Fibroblast of skin of abdomen (primary cell): ENCODE data around the gene ERG28.
"Not testable (repeated sequence)": the region's sequence is repeated elsewhere in the genome, so short reads cannot be mapped to it uniquely, and the experiment has no call there.

ENCODE experiments used
- DNase-seq: peaks from one replicate; pipeline ENCODE4 v3.0.0-alpha.2; 2013

ERG28 gene

GRCh38 chr14:75625034-75625433, 35.6 kb downstream of the ERG28 start:
- no peak for DNase-seq

GRCh38 chr14:75619548-75619947, 41.1 kb downstream of the ERG28 start:
- DNase-seq: no peak

DNA sequence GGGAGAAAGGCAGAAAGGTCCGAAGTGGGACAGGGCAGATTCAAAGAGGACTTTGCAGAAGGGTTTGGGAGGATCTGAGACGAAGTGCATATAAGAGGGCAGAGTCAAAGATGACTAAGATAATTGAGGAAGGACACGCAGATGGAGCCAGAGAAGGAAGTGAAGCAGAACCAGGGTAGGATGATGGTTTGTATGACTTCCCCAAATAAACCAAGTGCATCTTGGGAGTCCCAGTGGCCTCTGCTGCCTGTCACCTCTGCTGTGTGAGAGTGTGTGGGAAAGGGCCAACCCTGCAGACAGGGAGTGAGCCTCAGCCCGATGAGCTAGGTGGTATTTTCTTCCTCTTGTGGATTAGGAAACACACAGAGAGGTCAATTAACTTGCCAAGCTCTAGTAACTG, 45.5 kb downstream of the ERG28 start:
- DNase-seq: no peak

DNA sequence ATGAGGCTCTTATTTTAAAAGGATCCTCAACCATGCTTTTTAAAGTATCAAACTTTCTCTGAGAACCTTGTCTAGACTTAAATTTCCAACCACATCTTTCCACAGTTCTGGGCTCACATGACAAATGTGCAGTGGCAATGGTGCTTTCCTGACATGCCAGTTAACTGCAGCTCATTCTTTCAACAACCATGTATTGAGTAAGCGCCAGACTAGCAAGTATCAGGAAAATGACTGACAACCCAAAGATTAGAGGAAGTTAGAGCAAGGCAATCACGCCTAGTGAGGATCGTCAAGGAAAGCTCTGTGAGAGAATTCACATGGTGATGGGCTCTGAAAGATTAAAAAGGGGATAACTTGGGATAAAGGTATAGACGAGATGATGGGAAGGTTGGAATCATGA, 46.5 kb downstream of the ERG28 start:
- DNase-seq: no peak

DNA sequence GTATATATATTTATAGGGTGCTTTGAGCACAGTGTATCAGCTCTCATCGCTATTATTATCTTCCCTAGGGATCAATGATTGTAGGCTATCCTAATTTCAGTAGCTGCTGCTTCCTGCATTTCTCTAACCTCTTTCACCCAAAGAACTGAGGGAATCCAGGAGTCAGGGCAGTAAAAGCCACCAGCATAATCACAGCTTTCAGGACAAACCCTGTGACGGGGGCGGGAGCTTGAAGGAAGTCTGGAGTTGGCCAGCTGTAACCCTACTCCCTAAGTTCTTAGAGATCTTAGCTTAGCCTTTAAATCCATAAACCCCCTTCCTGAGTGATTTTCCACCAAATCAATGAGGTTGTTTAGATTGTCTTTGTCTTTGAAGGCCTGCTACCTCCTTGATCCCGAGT, 48.5 kb downstream of the ERG28 start:
- DNase-seq: no peak

DNA sequence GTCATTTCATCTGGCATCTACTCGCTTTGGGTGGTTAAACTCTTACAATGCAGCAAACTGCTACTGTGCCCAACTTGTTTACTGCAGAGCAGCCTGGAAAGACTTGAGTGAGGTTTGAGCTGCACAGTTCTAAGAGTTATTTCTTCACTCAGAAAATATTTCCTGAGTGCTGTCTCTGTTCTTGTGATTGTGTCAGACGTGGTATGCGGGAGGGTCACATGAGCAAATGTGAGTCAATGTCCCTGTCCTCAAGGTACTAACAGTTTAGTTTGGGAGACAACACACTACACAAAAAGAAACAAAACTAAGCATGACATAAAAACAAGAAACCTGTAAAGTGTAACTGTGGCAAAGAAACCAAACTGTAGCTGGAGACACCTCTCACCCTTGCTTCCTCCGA, 49.8 kb downstream of the ERG28 start:
- no peak for DNase-seq

DNA sequence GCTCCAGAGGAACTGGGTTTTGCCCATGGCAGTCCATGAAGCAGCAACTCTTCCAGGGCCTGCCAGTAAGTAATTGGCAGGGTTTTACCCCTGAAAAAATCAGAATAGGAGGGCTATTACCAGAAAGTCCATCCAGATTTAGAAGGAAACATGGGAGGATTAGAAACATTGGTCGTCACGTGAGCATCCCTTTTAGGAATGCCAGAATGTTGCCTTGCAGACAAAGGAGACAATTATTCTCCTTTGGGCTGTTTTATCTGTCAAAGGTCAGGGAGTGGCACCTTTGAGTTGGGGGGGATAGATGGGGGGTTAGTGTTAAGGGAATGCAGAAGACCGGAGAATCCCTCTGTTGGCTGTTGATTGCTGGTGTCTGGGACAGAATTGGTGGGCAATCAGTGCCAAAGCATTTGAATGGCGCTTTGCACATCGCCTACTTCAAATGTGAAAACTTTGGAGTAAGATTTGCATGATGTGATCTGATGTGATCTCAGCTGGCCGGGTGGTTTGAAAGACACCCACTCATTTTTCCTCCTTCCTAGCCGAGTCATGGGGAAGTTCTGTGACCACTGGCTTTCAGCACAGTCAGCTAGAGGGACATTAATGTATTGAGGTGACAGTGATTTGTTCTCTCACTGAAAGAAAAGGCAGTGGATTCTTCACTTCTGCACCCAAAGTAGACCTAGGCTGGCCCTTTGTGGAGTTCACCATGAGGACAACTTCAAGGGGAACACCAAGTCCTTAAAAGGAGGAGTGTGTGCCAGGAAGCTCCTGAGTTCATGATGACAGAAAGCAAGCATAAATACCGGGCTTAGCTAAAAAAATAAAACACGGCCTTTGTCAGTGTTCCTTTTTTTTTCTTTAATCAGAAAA, 50.8 kb downstream of the ERG28 start:
- no peak for DNase-seq

DNA sequence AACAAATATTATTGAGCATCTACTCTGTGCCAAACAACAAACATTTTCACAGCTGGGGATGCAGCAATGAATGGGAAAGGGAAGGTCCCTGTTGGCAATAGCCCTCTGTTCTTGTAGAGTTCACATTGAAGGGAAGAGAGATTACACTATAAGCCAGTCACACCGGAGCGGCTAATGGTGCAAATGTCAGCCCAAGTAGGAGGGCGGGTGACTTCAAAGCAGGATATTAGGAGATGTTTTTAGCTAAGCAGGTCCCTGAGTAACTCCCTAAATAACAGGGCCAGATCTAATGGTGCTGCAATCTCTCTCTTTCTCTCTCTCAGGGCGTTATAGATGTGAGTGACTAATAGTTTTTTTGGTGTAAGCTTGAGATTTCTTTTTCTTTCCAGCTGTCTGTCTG, 51.6 kb downstream of the ERG28 start:
- DNase-seq: no peak

- DNase-seq: no peak
These were observed 52.6 kb downstream of the ERG28 start for GRCh38 chr14:75607842-75608640.

DNA sequence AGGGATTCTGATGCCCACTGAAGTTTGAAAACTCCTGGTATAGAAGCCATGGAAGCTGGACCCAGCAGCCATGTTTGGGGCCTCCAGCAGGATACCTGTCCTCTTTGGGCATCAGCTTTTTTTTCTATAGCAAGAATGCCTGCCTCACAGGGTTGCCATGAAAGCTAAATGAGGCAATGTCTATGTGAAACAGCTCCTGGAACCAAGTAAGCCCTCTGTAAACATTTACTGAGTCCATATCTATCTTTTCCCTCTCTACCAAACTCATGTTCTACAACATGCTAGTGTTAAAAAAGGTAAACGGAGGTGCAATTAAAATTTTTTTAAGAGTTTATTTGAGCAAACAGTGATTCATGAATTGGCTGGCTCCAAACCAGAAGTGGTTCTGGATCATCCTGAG, 53.6 kb downstream of the ERG28 start:
- DNase-seq: no peak

DNA sequence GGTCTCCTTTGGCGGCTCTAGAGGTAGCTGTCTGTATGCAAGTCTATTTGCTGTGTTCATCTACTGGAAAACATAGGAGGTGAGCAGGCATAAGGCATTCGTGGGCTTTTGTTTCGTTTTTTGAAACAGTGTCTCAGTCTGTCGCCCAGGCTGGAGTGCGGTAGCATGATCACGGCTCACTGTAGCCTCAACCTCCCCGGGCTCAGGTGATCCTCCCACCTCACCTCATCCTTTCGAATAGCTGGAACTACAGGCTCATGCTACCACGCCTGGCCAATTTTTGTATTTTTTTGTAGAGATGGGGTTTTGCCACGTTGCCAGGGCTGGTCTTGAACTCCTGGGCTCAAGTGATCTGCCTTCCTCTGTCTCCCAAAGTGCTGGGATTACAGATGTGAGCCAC, 54.8 kb downstream of the ERG28 start:
- DNase-seq: no peak

GRCh38 chr14:75604979-75605851, 55.5 kb downstream of the ERG28 start:
- no peak for DNase-seq

- no peak for DNase-seq
These were observed 58.2 kb downstream of the ERG28 start for GRCh38 chr14:75602503-75602902.

GRCh38 chr14:75601061-75601460, 59.6 kb downstream of the ERG28 start:
- DNase-seq: not testable (repeated sequence)

DNA sequence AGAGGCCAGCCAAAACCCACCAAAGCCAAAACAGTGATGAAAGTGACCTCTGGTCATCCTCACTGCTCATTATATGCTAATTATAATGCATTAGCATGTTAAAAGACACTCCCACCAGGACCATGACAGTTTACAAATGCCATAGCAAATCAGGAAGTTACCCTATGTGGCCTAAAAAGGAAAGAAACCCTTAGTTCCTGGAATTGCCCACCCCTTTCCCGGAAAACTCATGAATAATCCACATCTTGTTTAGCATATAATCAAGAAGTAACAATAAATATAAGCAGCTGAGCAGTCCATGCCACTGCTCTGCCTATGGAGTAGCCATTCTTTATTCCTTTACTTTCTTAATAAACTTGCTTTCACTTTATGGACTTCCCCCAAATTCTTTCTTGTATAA, 60.6 kb downstream of the ERG28 start:
- not testable (repeated sequence) for DNase-seq
